LNCAP (cell line): ENCODE results near the gene SPRY4.

Experiments
- TF ChIP-seq, protein P1 (sequence below): fragments of 450-650 bp; IDR thresholded peaks from 2 replicates; pipeline ENCODE4 v1.5.1; 2017; ENCODE audit warnings: mild to moderate bottlenecking

SPRY4 gene

DNA sequence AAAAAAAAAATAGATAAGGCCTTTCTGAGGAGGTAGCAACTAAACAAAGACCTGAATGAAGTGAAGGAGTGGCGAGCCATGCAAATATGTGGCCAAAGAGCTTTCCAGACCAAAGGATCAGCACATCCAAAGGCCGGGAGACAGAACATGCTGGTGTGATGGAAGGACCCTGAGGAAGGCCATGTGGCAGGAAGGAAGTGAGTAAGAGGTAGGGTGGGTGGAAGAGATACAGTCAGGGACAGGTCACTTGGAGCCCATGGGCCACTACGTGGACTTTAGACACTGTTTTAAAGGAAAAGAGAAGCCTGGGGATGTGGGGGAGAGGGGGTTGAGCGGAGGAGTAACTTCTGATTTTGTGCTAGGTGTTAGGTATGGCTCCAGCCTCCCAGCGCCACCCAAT is 31.3 kb downstream of the SPRY4 start:
- TF ChIP-seq, protein P1, sequence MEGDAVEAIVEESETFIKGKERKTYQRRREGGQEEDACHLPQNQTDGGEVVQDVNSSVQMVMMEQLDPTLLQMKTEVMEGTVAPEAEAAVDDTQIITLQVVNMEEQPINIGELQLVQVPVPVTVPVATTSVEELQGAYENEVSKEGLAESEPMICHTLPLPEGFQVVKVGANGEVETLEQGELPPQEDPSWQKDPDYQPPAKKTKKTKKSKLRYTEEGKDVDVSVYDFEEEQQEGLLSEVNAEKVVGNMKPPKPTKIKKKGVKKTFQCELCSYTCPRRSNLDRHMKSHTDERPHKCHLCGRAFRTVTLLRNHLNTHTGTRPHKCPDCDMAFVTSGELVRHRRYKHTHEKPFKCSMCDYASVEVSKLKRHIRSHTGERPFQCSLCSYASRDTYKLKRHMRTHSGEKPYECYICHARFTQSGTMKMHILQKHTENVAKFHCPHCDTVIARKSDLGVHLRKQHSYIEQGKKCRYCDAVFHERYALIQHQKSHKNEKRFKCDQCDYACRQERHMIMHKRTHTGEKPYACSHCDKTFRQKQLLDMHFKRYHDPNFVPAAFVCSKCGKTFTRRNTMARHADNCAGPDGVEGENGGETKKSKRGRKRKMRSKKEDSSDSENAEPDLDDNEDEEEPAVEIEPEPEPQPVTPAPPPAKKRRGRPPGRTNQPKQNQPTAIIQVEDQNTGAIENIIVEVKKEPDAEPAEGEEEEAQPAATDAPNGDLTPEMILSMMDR, result no peak

DNA sequence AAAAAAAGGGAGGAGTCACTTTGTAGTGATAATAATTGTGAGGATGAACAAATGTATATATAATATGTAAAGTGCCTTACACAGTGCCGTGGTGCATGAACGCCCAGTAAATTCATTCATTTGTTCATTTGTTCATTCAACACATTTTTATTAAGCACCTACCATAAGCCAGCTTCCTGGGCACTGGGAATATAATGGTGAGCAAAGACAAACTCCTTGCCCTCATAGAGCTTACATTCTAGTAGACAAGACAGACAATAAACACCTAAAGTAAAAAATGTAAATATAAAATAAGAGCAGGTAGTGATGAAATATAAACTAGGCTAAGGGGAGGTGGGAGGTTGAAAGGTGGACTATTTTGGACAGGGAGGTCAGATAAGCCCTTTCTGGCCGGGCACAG is 32.0 kb downstream of the SPRY4 start:
- TF ChIP-seq, protein P1, result no peak

DNA sequence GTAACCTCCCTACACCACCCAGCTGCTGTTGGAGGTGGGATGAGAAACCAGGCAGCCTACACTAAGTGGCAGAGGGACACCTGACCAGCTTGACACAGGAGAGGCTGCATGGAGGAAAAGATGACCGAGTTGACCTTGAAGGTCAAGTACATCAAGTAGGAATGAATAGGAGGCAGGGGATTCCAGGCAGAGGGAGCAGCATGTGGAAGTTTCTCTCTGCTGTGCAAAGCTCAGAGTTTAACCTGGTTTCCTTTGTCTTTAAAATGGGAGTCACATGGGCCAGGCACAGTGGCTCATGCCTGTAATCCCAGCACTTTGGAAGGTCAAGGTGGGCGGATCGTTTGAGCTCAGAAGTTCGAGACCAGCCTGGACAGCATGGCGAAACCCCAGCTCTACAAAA is 32.6 kb downstream of the SPRY4 start:
- TF ChIP-seq, protein P1, result no peak

DNA sequence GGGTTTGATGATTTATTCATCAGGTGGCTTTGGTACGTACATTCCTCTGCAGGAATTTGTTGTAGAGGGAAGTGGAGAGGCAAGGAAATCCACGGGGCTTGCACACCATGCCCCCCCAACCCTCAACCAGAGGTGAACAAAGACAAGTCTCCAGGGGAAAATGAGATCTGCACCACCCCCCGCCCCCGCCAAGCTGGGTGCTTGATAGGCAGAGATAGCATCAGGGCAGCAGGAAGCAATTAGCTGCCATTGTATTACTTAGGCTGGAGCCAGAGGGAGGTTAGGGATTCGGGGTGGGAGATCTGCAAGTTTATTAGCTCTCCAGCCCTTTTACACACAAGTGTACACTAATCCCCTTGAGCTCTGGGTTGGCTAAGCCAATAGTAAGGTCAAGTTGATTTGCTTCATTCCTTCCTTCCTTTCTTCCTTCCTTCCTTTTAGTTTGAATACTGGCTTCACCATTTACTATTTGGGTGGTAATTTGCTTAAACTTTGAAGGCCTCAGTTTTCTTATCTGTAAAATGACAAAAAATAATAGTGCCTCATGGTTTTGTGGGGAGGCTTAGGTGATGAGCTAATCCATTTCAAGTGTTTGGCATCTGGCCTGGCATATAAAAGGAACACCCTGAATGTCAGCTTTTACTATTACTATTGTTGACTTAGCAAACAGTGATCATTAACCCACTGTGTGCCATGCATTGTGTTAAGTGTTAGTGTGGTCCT is 34.1 kb downstream of the SPRY4 start:
- TF ChIP-seq, protein P1, result no peak

DNA sequence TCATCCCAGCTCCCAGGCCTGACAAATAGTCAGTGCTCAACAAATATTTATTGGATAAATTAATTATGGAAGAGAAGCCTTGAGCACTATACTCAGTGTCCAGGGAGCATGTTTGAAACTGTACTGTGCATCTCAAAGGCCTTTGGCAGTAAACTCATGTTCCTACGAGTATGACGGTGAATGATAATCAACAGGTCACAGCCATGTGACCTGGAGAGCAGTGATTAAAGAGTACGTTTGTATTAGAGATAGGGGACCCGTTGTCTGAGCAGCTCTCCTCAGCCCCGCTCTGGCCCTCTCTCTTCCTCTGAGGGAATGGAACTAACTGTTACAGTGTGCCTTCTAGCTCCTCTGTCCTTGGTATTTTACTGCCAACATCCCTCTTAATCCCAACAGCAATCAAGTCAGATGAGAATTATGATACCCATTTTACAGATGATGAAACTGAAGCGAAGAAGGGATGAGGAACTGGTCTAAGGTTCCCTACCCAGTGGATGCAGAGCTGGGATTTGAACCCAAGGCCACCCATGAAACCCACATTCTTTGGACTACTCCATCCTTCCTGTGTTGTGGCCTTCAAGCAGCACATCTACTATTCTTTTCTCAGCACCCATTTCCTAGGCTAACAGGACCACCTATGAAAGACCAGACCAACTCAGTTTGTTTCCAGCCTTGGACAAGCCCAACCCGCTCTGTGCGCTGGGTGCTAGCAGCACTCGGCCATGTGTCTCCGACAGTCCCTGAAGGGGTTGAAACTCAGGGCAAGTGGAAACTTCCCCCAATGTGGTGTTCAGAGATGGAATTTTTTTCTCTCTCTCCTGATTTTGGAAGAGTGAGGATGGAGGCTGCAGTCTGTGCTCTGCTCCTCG is 34.9 kb downstream of the SPRY4 start:
- TF ChIP-seq, protein P1, result no peak

DNA sequence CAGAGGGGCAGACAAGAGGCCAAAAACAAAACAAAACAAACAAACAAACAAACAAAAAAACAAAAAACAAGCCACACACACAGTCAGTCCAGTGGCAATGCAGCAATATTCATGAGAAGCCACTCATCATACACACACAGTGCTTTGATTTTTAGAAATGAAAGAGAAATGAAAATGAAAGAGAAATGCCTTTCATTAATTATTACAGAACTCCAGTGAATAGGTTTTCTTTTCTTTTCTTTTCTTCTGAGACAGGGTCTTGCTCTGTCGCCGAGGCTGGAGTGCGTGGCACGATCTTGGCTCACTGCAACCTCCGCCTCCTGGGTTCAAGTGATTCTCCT is 36.9 kb downstream of the SPRY4 start:
- TF ChIP-seq, protein P1, result no peak

DNA sequence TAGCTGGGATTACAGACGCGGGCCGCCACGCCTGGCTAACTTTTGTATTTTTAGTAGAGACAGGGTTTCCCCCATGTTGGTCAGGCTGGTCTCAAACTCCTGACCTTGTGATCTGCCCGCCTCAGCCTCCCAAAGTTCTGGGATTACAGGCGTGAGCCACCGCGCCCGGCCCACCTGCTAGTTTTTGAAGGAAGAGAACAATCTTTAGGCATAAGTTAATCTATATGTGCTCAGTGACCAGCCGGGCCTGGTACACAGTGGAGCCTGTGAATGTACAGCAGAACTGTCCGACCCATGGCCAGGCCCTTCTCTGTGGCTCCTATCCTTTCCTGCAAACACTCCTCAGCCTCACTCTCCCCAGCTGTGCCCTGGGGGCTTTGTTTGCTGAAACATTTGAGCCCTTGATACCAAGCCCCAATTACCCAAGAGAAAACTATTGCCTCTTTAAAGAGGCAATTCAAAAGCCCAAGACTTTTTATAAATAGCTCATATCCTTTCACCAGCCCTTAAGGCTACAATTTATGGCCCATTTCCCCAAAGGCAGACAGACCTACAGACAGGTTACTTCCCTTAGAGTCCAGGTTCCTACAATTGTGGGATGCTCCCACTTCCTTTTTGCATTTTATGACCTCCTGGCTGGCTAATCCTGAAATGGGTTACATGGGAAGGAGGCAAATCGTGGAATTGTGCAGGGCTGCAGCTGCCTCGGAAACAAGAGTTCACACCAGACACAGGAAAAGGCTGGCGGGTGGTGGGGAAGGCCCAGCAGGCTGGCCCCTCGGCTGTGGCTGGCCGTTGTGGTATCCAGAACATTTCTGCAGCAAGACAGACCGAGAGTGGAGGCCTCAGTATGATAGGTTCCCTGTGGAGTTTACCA is 37.5 kb downstream of the SPRY4 start:
- TF ChIP-seq, protein P1, result no peak
